SU-DHL-6 (cell line): ENCODE results near the gene RAPSN.

Source experiments
- H2AFZ ChIP-seq: fragments of 200-600 bp; sonication (generic); 2 replicates; pipeline ENCODE4 v1.6.1; 2014; ENCODE audit warnings: low read depth, mild to moderate bottlenecking, moderate library complexity, mixed read lengths, antibody characterized with exemption, low read length; ENCODE audit not compliant: severe bottlenecking
- H3F3A ChIP-seq: fragments of 200-600 bp; shearing (Covaris generic); 2 replicates; pipeline ENCODE4 v1.6.0; 2016; ENCODE audit warnings: antibody characterized with exemption, mild to moderate bottlenecking; ENCODE audit not compliant: insufficient read depth
- H3K27ac ChIP-seq: fragments of 200-600 bp; sonication (generic); 2 replicates; pipeline ENCODE4 v1.5.1; 2016; ENCODE audit warnings: low read depth, mild to moderate bottlenecking, low read length, moderate library complexity, mixed read lengths
- H3K27me3 ChIP-seq: fragments of 200-600 bp; sonication (generic), shearing (Covaris generic); 2 replicates; pipeline ENCODE4 v1.6.0; 2014; ENCODE audit warnings: mild to moderate bottlenecking, low read length
- H3K36me3 ChIP-seq: fragments of 200-600 bp; sonication (generic); 2 replicates; pipeline ENCODE4 v1.6.1; 2014; ENCODE audit warnings: mild to moderate bottlenecking, low read length, mixed read lengths
- H3K4me2 ChIP-seq: fragments of 300-600, 200-600 bp; shearing (Covaris generic), sonication (generic); 2 replicates; pipeline ENCODE4 v1.6.0; 2014; ENCODE audit warnings: low read length, low read depth, mild to moderate bottlenecking; ENCODE audit not compliant: poor library complexity, severe bottlenecking
- H3K4me3 ChIP-seq: fragments of 200-600 bp; sonication (generic); 2 replicates; pipeline ENCODE4 v1.5.1; 2014; ENCODE audit warnings: antibody characterized with exemption, low read length, mild to moderate bottlenecking, mixed read lengths; ENCODE audit not compliant: insufficient read depth, poor library complexity, severe bottlenecking
- H3K79me2 ChIP-seq: fragments of 200-600 bp; sonication (generic); 2 replicates; pipeline ENCODE4 v1.6.1; 2014; ENCODE audit warnings: mild to moderate bottlenecking, low read length, moderate library complexity; ENCODE audit not compliant: insufficient read depth
- H3K9ac ChIP-seq: fragments of 200-600 bp; sonication (generic); 2 replicates; pipeline ENCODE4 v1.7.0; 2014; ENCODE audit warnings: mild to moderate bottlenecking, low read length
- H3K9me2 ChIP-seq: fragments of 200-600 bp; sonication (generic); replicated peaks from 2 replicates; pipeline ENCODE4 v1.6.1; 2014; ENCODE audit warnings: low read length; ENCODE audit not compliant: insufficient read depth
- H3K9me3 ChIP-seq: fragments of 200-600 bp; sonication (generic); 2 replicates; pipeline ENCODE4 v1.6.1; 2014; ENCODE audit warnings: low read length, mixed read lengths; ENCODE audit not compliant: insufficient read depth
- H4K20me1 ChIP-seq: fragments of 200-600 bp; sonication (generic); 2 replicates; pipeline ENCODE4 v1.6.1; 2014; ENCODE audit warnings: low read depth, mild to moderate bottlenecking, antibody characterized with exemption, low read length, moderate library complexity, mixed read lengths
- EZH2phosphoT487 ChIP-seq: fragments of 200-600 bp; sonication (generic), shearing (Covaris generic); conservative IDR thresholded peaks from 2 replicates; pipeline ENCODE4 v1.6.1; 2018; ENCODE audit warnings: mild to moderate bottlenecking, antibody characterized with exemption, low read length, moderate library complexity, mixed read lengths
- TF ChIP-seq, protein P1 (sequence below): fragments of 200-600 bp; sonication (generic); IDR thresholded peaks from one replicate; pipeline ENCODE4 v1.5.1; 2017; ENCODE audit warnings: antibody characterized with exemption, mild to moderate bottlenecking, low read length, moderate library complexity; ENCODE audit not compliant: insufficient read depth, poor library complexity, severe bottlenecking

RAPSN gene

DNA sequence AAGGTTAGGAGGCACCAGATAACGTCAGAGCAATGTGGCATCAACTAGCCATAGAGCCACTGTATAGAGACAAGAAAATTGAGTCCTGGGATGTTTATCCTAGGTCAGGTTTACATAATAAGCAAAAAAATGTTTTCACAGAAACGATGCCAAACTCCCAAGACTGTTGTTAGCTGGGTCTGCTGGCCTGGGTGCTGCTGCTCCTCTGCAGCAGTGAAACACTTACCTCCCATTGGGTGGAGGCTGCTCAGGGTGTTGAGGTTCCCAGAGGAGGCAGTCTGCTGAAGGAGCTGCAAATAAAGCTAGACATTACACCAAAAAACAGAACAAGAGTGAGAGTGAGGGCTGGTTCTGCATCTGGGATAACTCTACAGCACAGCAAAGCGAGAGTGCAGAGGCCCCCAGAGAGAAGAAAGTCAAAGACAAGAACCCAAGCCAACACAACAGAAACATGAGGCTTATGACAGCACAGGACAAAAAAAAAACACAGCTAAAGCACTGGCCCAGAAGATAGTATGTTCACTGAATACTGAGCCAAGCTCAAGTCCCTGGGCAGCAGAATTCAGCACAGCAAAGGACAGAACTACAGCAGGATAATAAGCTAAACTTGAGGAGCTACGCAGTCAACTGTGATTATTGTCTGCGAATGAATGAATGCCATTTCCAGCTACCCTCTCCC lies 29.9 kb upstream of the RAPSN start:
- Histone ChIP-seq H3K9me3 (no peaks in the 10 kb centered on the region), H3K4me3 (no peak overlapping the region), H3K27ac (no peak overlapping the region), H3K4me2 (no peak overlapping the region), H3F3A (no peaks in the 10 kb centered on the region), H3K27me3 (no peaks in the 10 kb centered on the region), H2AFZ (no peak overlapping the region), H3K9ac (no peak overlapping the region), H4K20me1 (no peaks in the 10 kb centered on the region), H3K36me3 (peaks cover 58% of the 10 kb centered on the region), H3K79me2 (no peaks in the 10 kb centered on the region), H3K9me2 (no peaks in the 10 kb centered on the region)
- no peak for TF ChIP-seq EZH2phosphoT487
- TF ChIP-seq, protein P1, sequence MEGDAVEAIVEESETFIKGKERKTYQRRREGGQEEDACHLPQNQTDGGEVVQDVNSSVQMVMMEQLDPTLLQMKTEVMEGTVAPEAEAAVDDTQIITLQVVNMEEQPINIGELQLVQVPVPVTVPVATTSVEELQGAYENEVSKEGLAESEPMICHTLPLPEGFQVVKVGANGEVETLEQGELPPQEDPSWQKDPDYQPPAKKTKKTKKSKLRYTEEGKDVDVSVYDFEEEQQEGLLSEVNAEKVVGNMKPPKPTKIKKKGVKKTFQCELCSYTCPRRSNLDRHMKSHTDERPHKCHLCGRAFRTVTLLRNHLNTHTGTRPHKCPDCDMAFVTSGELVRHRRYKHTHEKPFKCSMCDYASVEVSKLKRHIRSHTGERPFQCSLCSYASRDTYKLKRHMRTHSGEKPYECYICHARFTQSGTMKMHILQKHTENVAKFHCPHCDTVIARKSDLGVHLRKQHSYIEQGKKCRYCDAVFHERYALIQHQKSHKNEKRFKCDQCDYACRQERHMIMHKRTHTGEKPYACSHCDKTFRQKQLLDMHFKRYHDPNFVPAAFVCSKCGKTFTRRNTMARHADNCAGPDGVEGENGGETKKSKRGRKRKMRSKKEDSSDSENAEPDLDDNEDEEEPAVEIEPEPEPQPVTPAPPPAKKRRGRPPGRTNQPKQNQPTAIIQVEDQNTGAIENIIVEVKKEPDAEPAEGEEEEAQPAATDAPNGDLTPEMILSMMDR, result no peak

DNA sequence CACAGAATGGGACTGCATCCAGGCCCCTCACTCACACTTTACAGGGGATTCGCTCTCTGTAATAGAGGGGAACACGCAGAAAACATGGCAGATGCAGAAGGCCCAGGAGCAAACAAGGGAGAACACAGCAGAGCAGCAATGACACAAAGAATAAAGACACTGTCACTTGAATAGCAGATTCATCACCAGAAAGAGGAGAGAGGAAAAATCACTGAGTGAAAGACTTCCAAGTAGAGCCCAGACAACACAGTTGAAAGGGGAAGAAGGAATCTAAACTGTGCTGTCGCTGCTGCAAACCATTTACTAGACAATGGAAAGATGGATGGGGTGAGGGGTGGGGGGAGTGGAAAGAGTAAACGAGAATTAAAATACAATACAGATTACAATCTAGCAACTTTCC lies 28.8 kb upstream of the RAPSN start:
- Histone ChIP-seq H3K27me3 (no peaks in the 10 kb centered on the region), H3K4me3 (no peak overlapping the region), H3K9ac (no peak overlapping the region), H3K36me3 (peaks cover 52% of the 10 kb centered on the region), H3K27ac (no peak overlapping the region), H3K4me2 (no peak overlapping the region), H3K79me2 (no peaks in the 10 kb centered on the region), H3K9me2 (no peaks in the 10 kb centered on the region), H2AFZ (no peak overlapping the region), H3F3A (no peaks in the 10 kb centered on the region), H4K20me1 (no peaks in the 10 kb centered on the region), H3K9me3 (no peaks in the 10 kb centered on the region)
- TF ChIP-seq, protein P1, result no peak
- no peak for TF ChIP-seq EZH2phosphoT487

DNA sequence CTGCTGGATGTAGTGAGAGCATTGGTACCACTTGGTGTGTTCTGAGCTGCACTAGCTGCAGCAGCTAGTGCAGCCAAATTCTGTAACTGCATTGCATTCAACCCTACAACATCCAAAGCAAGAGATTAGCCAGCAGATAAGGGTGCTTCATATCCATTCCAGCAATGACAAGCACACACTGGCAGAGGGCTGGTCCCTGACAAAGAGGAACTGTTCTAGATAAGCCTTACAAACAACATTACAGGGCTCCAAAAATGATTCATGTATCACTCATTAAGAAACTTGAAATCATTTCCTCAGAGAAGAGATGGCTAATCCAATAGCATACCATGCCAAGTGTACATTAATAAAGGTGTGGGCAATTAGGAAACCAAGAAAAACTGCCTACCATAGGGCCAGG lies 28.4 kb upstream of the RAPSN start:
- Histone ChIP-seq H3K9me3 (no peaks in the 10 kb centered on the region), H3K9me2 (no peaks in the 10 kb centered on the region), H3K79me2 (no peaks in the 10 kb centered on the region), H3K4me3 (no peak overlapping the region), H2AFZ (no peak overlapping the region), H3K9ac (no peak overlapping the region), H3F3A (no peaks in the 10 kb centered on the region), H3K4me2 (no peak overlapping the region), H4K20me1 (no peaks in the 10 kb centered on the region), H3K27me3 (no peaks in the 10 kb centered on the region), H3K36me3 (peaks cover 48% of the 10 kb centered on the region), H3K27ac (no peak overlapping the region)
- no peak for TF ChIP-seq EZH2phosphoT487
- TF ChIP-seq, protein P1, result no peak
